ENCODE measurements around the gene LRRC39.
A peak's percentile ranks its signal among the peaks of the same experiment; 100 is the strongest.

LRRC39 gene

DNA sequence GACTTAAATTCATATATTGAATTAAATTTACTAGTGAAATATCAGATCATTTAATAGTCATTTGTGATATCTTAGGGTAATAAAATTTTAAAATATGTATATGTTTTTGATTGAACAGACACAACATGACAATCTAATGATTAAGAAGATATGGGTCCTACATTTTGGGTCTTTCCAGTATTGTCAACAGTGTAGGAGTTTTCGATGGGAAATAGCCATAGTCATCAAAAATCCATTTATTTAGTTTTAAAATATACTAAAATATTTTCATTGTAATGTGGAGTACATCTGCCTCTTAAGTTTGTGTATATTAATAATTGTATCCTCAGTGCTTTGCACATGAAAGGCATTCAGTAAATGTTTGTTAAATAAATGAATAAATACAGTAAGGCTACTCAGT, 31.1 kb downstream of the LRRC39 start:
- FAIRE-seq = no peak

GRCh38 chr1:100145116-100145515, 32.9 kb downstream of the LRRC39 start:
- FAIRE-seq = no peak

- no peak for FAIRE-seq
Observed at GRCh38 chr1:100142343-100142742, 35.7 kb downstream of the LRRC39 start.

- no peak for FAIRE-seq
Observed at GRCh38 chr1:100141192-100141591, 36.9 kb downstream of the LRRC39 start.

GRCh38 chr1:100137602-100138001, 40.5 kb downstream of the LRRC39 start:
- FAIRE-seq = no peak

- FAIRE-seq = no peak
Observed at GRCh38 chr1:100134872-100135271, 43.2 kb downstream of the LRRC39 start.

- peak; percentile 98 for FAIRE-seq
Observed at GRCh38 chr1:100132566-100133477, 45.2 kb downstream of the LRRC39 start, which contains the start of the genes SASS6 and TRMT13. Gene SASS6 (minus strand): TSS chr1:100132930. CDS start chr1:100132814, 116 bp downstream. Gene TRMT13 (plus strand): TSS chr1:100133163. CDS start chr1:100133169, 6 bp downstream.

DNA sequence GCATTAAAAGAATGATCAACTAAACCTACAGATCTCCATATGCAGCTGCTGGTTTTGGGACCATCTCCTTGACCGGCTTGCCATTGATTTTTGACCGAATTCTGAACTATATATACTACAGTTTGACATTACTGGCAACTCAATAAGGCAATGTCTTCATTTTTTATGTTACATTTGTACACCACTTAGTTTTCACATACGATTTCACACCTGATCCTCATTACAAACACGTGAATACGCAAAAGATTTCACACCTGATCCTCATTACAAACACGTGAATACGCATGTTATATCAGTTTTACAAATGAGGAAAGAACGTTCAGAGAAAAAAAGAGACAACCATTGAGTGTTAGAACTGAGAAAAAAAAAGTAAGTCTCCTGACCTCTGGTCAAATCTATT, 46.4 kb downstream of the LRRC39 start:
- FAIRE-seq = no peak

DNA sequence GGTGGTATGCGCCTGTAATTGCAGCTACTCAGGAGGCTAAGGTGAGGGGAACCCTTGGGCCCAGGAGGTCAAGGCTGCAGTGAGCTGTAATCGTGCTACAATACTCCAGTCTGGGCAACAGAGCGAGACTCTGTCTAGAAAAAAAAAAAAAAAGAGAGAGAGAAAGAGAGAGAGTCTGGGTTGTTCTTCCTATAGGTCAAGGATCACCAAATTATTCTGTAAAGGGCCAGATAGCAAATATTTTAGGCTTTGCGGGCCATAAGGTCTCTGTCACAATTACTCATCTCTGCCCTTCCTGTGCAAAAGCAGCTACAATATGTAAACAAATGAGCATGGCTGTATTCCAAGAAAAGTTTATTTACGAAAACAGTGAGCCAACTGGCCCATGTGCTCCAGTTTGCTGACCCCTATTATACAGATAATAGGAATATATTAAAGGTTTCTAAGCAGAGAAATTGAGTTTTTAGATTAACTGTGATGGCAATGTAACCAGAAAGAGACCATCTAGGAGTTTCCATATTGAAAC, 47.4 kb downstream of the LRRC39 start:
- FAIRE-seq = no peak

- FAIRE-seq = no peak
Observed at GRCh38 chr1:100127226-100127625, 50.8 kb downstream of the LRRC39 start.

- FAIRE-seq = no peak
Observed at GRCh38 chr1:100122177-100122576, 55.9 kb downstream of the LRRC39 start.

GRCh38 chr1:100115524-100115923, 62.5 kb downstream of the LRRC39 start:
- no peak for FAIRE-seq

DNA sequence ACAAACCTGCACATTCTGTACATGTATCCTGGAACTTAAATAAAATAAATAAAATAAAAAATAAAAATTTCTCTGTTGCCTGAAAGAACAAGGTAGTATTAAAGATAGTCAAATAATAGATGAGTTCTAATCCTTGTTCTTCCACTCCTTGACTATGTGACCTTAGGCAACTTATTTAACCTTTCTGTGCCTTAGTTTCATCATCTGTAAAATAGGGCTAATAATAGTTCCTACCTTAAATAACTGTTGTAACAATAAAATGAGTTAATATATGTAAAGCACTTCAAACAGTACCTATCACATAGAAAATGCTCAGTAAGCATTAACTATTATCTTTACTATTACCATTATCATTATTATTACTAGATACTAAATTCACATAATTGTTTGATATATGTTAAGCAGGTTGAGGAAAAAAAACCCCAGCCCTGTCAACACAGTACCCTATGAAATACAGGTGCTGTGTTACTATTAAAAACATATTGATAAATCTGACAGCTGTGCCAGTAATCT, 68.4 kb downstream of the LRRC39 start:
- no peak for FAIRE-seq

DNA sequence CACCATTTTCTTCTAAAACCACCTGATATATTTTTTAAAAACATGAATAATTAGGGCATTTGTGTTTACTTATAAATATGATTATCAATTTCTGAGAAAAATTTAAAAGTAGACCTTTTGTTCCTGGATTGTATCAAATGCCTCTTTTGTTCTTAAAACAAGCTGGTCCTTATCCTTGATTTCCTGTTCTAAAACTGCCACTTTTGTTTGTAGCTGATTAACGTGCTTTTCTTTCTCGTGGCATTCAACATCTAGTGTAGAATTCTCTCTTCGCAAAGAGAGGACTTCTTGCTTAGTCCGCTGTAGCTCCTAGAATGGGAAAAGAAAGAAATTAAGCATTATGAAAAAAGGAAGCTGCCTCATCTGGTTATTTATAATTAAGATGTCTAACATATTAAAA, 70.4 kb downstream of the LRRC39 start:
- no peak for FAIRE-seq

DNA sequence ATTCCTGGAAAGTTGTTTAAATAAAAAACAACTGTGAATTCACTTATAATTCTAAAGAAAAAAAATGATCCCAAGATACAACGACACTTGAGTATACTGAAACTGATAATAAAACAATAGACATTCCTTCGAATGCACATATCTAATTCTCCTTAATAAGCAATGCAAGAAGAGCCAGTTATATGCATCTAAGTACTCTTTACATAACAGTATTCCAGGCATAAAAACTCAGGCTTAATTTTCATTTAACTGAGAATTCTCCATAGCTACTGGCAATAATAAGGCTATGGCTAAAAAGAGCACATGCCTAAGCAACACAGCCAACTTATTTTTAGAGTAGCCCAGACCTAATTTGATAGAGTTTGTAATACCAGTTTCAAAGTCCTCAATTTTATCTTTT, 76.5 kb downstream of the LRRC39 start:
- no peak for FAIRE-seq

DNA sequence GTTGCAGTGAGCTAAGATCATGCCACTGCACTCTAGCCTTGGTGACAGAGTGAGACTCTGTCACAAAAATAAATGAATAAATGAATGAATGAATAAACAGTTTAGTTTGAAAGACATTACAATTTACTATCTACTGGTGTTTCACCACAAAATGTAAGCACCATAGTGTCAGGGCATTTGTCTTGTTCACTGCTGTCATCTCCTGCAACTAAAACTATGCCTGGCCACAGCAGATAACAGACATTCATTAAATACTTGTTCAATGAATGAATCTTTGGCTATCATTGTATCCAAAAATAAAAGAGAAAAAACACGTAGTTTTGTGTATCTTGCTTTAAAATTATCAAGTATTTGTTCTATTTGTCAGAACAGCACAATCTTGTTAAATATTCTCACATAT, 77.9 kb downstream of the LRRC39 start:
- no peak for FAIRE-seq
